GM12875 (cell line): Measurements from ENCODE around the gene FADS3.
A peak's percentile ranks its signal among the peaks of the same experiment; 100 is the strongest.
"Not testable (repeated sequence)": the region's sequence is repeated elsewhere in the genome, so short reads cannot be mapped to it uniquely, and the experiment has no call there.

Source experiments
- H3K4me3 ChIP-seq: one replicate; pipeline ENCODE4 v1.5.1; 2011; ENCODE audit warnings: low read depth, low read length, control low read depth
- TF ChIP-seq, protein P1 (sequence below): IDR thresholded peaks from 2 replicates; pipeline ENCODE4 v1.5.1; 2011; ENCODE audit warnings: low read depth, mild to moderate bottlenecking, control low read depth, inconsistent platforms, low read length, moderate library complexity, borderline replicate concordance; ENCODE audit not compliant: insufficient read depth

The FADS3 gene

DNA sequence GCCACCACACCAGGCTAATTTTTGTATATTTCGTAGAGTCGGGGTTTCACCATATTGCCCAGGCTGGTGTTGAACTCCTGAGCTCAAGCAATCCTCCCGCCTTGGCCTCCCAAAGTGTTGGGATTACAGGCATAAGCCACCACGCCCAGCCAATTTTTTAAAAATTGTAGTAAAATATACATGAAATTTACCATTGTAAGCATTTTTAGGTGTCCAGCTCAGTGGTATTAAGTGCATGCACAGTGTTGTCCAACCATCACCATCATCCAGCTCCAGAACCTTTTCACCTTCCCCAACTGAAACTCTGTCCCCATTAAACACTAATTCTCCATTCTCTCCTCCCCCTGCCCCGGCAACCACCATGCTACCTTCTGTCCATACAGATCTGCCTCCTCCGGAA, 8.5 kb downstream of the FADS3 start:
- TF ChIP-seq, protein P1, sequence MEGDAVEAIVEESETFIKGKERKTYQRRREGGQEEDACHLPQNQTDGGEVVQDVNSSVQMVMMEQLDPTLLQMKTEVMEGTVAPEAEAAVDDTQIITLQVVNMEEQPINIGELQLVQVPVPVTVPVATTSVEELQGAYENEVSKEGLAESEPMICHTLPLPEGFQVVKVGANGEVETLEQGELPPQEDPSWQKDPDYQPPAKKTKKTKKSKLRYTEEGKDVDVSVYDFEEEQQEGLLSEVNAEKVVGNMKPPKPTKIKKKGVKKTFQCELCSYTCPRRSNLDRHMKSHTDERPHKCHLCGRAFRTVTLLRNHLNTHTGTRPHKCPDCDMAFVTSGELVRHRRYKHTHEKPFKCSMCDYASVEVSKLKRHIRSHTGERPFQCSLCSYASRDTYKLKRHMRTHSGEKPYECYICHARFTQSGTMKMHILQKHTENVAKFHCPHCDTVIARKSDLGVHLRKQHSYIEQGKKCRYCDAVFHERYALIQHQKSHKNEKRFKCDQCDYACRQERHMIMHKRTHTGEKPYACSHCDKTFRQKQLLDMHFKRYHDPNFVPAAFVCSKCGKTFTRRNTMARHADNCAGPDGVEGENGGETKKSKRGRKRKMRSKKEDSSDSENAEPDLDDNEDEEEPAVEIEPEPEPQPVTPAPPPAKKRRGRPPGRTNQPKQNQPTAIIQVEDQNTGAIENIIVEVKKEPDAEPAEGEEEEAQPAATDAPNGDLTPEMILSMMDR: no peak
- no peak overlapping the region for H3K4me3 ChIP-seq

DNA sequence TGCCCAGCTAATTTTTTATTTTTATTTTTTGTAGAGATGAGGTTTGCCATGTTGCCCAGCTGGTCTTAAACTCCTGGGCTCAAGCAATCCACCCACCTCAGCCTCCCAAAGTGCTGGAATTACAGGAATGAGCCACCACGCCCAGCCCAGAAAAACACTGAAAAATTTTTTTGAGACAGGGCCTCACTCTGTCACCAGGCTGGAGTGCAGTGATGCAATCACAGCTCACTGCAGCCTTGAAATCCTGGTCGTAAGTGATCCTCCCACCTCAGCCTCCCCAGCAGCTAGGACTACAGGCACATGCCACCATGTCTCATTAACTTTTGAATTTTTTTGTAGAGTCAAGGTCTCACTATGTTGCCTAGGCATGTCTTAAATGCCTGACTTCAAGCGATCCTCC, 9.1 kb downstream of the FADS3 start:
- H3K4me3 ChIP-seq: not testable (repeated sequence)

- H3K4me3 ChIP-seq: no peak overlapping the region
- TF ChIP-seq, protein P1: no peak
These were observed 9.9 kb downstream of the FADS3 start for GRCh38 chr11:61881397-61881796.

DNA sequence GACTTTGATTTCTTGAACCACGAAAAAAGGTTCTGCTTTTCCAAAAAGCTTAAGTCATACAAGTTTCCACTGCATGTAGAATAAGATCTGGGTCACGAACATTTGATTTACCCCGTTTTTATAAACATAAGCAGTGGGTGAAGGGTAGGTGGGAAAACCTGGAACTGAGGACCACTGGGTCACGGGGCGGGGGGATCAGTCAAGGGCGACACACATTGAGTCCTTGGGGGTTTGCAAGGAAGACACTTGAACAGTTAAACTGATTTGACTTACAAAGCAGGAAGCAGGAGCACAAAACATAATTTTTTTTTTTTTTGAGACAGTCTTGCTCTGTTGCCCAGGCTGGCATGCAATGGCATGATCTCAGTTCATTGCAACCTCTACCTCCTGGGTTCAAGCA, 10.9 kb downstream of the FADS3 start:
- TF ChIP-seq, protein P1: no peak
- H3K4me3 ChIP-seq: no peak overlapping the region

- TF ChIP-seq, protein P1: no peak
These were observed 11.3 kb downstream of the FADS3 start for GRCh38 chr11:61880031-61880430.

DNA sequence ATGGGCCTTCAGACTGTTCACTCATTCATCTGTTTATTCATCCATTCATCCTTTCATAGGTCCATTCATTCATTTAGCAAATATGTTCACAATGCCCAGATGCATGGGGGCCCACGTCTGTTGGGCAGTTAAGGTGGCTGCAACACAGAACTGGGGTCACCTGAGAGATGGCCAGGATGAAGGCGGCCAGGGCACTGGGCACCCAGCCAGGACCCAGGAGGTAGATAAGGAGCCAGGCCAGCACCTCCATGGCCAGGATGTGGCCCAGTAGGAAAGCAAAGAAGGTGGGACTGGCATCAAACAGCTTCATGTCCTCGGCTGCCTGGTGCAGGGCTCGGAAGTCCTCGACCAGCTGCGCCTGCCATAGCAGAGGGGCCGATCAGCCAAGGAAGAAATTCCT, 12.2 kb downstream of the FADS3 start:
- TF ChIP-seq, protein P1: no peak

More at GRCh38 chr11:61880031-61880430, 11.3 kb downstream of the FADS3 start:
- H3K4me3 ChIP-seq: peak overlapping the region; percentile 27

GRCh38 chr11:61875698-61876097, 15.6 kb downstream of the FADS3 start:
- TF ChIP-seq, protein P1: no peak
- H3K4me3 ChIP-seq: no peak overlapping the region

More for the DNA sequence above, 12.2 kb downstream of the FADS3 start:
- no peak overlapping the region for H3K4me3 ChIP-seq

GRCh38 chr11:61874853-61875252, 16.5 kb downstream of the FADS3 start:
- H3K4me3 ChIP-seq: no peak overlapping the region
- TF ChIP-seq, protein P1: no peak
